Measurements from ENCODE around the gene PHF8. TPM values are rescaled to one million over a fixed set of nuclear protein-coding genes. Genes with fewer than 3 reads are reported as not detected.

The PHF8 gene
- total and polyA plus RNA-seq, 9 of the 15 experiments (the other 6 are each of a cell fraction or from before 2014, with no cell fraction given), result 2.5 to 25.7 (median 12.1) TPM

- no peak for TF ChIP-seq THAP12 (CRISPR knock-in tag; IDR thresholded peaks at IDR 0.05)
- TF ChIP-seq FOXJ3 (CRISPR knock-in tag; IDR thresholded peaks at IDR 0.05), result no peak
- TF ChIP-seq ZFP36 (IDR thresholded peaks at IDR 0.05; ENCODE audit: low read depth, low read length, partially characterized antibody), result no peak
- no peak for TF ChIP-seq ZFP91 (CRISPR knock-in tag; IDR thresholded peaks at IDR 0.05)
- no peak for TF ChIP-seq MED1 (CRISPR knock-in tag; IDR thresholded peaks at IDR 0.05; ENCODE audit: borderline replicate concordance)
- peak; percentile 82 for TF ChIP-seq HCFC1 (IDR thresholded peaks at IDR 0.05; ENCODE audit: low read depth, low read length)
- TF ChIP-seq HDGF (IDR thresholded peaks at IDR 0.05), result no peak
- TF ChIP-seq XRCC5 (IDR thresholded peaks at IDR 0.05; ENCODE audit: low read depth, low read length), result no peak
- no peak for TF ChIP-seq CTCF (IDR thresholded peaks at IDR 0.05 in 2 of 3, conservative IDR thresholded peaks at IDR 0.05 in 1 of 3; ENCODE audit: insufficient read depth in 2 of 3, low read depth in 1 of 3, low read length in 3 of 3)
- TF ChIP-seq GATAD2B (IDR thresholded peaks at IDR 0.05; ENCODE audit: borderline replicate concordance), result no peak
- TF ChIP-seq CREB5 (CRISPR knock-in tag; IDR thresholded peaks at IDR 0.05), result no peak
- TF ChIP-seq RNF2 (IDR thresholded peaks at IDR 0.05), result no peak
- no peak for TF ChIP-seq MCM3 (IDR thresholded peaks at IDR 0.05)
- TF ChIP-seq VEZF1 (CRISPR knock-in tag; IDR thresholded peaks at IDR 0.05), result peak; percentile 57; the same call in 1 of the 2 replicates
- peak; percentile 99 for TF ChIP-seq THAP7 (CRISPR knock-in tag; IDR thresholded peaks at IDR 0.05)
- TF ChIP-seq MBD2 (IDR thresholded peaks at IDR 0.05; ENCODE audit: borderline replicate concordance, low read depth), result peak; percentile 68; the same call in 1 of the 2 replicates
- no peak for TF ChIP-seq ZNF143 (CRISPR knock-in tag; IDR thresholded peaks at IDR 0.05)
These were observed at the start of gene PHF8 (continued) for GRCh38 chrX:54044126-54044876.

All from K562 (cell line).